ENCODE results near the gene SEC14L3.

GRCh38 chr22:30472994-30473720 is 1.3 kb upstream of the SEC14L3 start:
- TF ChIP-seq CTCF (IDR thresholded peaks at IDR 0.05), result no peak
- TF ChIP-seq POLR2AphosphoS5 (IDR thresholded peaks at IDR 0.05), result no peak
